ENCODE results near the gene ANKRD10.

DNA sequence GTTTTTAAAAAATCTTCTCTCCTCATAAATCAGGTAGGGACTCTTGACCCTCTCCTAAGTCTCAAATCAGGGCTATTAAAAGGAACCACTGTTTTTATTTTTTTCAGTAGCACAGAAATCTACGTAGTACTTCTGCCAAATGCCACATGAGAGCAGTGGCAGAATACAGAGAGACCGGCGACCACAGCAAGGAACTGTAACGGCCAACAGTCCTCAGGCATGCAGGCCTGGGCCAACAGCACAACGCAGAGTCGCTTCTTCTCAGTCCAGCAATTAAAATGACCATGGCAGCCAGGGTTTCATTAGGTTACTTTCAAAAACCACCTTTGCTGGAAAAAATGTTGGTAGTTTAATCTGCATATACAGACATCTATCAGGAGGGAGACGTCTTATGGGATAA, 34.2 kb downstream of the ANKRD10 start:
- TF ChIP-seq JUN (IDR thresholded peaks at IDR 0.05; ENCODE audit: low read depth, low read length) (no peak), PHF8 (conservative IDR thresholded peaks at IDR 0.05; ENCODE audit: low read depth, low read length) (no peak), POLR2AphosphoS5 (IDR thresholded peaks at IDR 0.05; ENCODE audit: low read depth, low read length) (no peak), POLR2A (IDR thresholded peaks at IDR 0.05; ENCODE audit: control extremely low read depth in 1 of 2, low read depth in 2 of 2, low read length in 2 of 2) (no peak), CBX8 (IDR thresholded peaks at IDR 0.05; ENCODE audit: borderline replicate concordance, low read depth, low read length) (no peak), SIN3A (conservative IDR thresholded peaks at IDR 0.05 in 1 of 2, IDR thresholded peaks at IDR 0.05 in 1 of 2; ENCODE audit: low read depth in 1 of 2, low read length in 2 of 2) (no peak)
- TF ChIP-seq, protein P1, sequence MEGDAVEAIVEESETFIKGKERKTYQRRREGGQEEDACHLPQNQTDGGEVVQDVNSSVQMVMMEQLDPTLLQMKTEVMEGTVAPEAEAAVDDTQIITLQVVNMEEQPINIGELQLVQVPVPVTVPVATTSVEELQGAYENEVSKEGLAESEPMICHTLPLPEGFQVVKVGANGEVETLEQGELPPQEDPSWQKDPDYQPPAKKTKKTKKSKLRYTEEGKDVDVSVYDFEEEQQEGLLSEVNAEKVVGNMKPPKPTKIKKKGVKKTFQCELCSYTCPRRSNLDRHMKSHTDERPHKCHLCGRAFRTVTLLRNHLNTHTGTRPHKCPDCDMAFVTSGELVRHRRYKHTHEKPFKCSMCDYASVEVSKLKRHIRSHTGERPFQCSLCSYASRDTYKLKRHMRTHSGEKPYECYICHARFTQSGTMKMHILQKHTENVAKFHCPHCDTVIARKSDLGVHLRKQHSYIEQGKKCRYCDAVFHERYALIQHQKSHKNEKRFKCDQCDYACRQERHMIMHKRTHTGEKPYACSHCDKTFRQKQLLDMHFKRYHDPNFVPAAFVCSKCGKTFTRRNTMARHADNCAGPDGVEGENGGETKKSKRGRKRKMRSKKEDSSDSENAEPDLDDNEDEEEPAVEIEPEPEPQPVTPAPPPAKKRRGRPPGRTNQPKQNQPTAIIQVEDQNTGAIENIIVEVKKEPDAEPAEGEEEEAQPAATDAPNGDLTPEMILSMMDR (IDR thresholded peaks at IDR 0.05; ENCODE audit: control extremely low read depth in 1 of 3, insufficient read depth in 1 of 3, low read depth in 1 of 3, low read length in 3 of 3): no peak
- TF ChIP-seq, protein P2, sequence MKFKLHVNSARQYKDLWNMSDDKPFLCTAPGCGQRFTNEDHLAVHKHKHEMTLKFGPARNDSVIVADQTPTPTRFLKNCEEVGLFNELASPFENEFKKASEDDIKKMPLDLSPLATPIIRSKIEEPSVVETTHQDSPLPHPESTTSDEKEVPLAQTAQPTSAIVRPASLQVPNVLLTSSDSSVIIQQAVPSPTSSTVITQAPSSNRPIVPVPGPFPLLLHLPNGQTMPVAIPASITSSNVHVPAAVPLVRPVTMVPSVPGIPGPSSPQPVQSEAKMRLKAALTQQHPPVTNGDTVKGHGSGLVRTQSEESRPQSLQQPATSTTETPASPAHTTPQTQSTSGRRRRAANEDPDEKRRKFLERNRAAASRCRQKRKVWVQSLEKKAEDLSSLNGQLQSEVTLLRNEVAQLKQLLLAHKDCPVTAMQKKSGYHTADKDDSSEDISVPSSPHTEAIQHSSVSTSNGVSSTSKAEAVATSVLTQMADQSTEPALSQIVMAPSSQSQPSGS (IDR thresholded peaks at IDR 0.05; ENCODE audit: low read length): no peak

Data from H1 (cell line).